ENCODE data around the gene ZYX.

ZYX gene

GRCh38 chr7:143415742-143416397 is 34.7 kb downstream of the ZYX start:
- DNase-seq (ENCODE audit: low read depth in 1 of 2, low spot score in 1 of 2), result no peak
- no peak overlapping the region for H3K4me3 ChIP-seq (replicated peaks; ENCODE audit: insufficient read depth, low read length)
- no peak for TF ChIP-seq GABPA (IDR thresholded peaks at IDR 0.05; ENCODE audit: low read depth)
- no peak for TF ChIP-seq REST (IDR thresholded peaks at IDR 0.05; ENCODE audit: insufficient replicate concordance, low read depth)
- TF ChIP-seq POLR2AphosphoS5 (IDR thresholded peaks at IDR 0.05; ENCODE audit: low read depth), result no peak
- no peak for TF ChIP-seq SPI1 (IDR thresholded peaks at IDR 0.05; ENCODE audit: borderline replicate concordance, low read depth)
- TF ChIP-seq, protein P1, sequence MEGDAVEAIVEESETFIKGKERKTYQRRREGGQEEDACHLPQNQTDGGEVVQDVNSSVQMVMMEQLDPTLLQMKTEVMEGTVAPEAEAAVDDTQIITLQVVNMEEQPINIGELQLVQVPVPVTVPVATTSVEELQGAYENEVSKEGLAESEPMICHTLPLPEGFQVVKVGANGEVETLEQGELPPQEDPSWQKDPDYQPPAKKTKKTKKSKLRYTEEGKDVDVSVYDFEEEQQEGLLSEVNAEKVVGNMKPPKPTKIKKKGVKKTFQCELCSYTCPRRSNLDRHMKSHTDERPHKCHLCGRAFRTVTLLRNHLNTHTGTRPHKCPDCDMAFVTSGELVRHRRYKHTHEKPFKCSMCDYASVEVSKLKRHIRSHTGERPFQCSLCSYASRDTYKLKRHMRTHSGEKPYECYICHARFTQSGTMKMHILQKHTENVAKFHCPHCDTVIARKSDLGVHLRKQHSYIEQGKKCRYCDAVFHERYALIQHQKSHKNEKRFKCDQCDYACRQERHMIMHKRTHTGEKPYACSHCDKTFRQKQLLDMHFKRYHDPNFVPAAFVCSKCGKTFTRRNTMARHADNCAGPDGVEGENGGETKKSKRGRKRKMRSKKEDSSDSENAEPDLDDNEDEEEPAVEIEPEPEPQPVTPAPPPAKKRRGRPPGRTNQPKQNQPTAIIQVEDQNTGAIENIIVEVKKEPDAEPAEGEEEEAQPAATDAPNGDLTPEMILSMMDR (IDR thresholded peaks at IDR 0.05; ENCODE audit: insufficient read depth, low read length), result no peak
- H3K27me3 ChIP-seq (ENCODE audit: insufficient read depth, poor library complexity, severe bottlenecking), result no peaks in the 10 kb centered on the region
- no peak overlapping the region for H3K27ac ChIP-seq (replicated peaks)

- Histone ChIP-seq H3K4me3 (replicated peaks; ENCODE audit: insufficient read depth, low read length) (no peak overlapping the region), H3K27me3 (ENCODE audit: insufficient read depth, poor library complexity, severe bottlenecking) (no peaks in the 10 kb centered on the region), H3K27ac (replicated peaks) (no peak overlapping the region)
- TF ChIP-seq, protein P1 (IDR thresholded peaks at IDR 0.05; ENCODE audit: insufficient read depth, low read length), result peak; percentile 64
- TF ChIP-seq GABPA (IDR thresholded peaks at IDR 0.05; ENCODE audit: low read depth) (no peak), REST (IDR thresholded peaks at IDR 0.05; ENCODE audit: insufficient replicate concordance, low read depth) (no peak), SPI1 (IDR thresholded peaks at IDR 0.05; ENCODE audit: borderline replicate concordance, low read depth) (no peak), POLR2AphosphoS5 (IDR thresholded peaks at IDR 0.05; ENCODE audit: low read depth) (no peak)
- peak in 1 of 2 experiments; percentile 36 for DNase-seq (ENCODE audit: low read depth in 1 of 2, low spot score in 1 of 2)
Measured at GRCh38 chr7:143416565-143417149, 35.5 kb downstream of the ZYX start.

- no peak for DNase-seq (ENCODE audit: low read depth in 1 of 2, low spot score in 1 of 2)
- H3K27ac ChIP-seq (replicated peaks), result no peak overlapping the region
- no peak overlapping the region for H3K4me3 ChIP-seq (replicated peaks; ENCODE audit: insufficient read depth, low read length)
- H3K27me3 ChIP-seq (ENCODE audit: insufficient read depth, poor library complexity, severe bottlenecking), result no peaks in the 10 kb centered on the region
- TF ChIP-seq, protein P1 (IDR thresholded peaks at IDR 0.05; ENCODE audit: insufficient read depth, low read length), result no peak
- TF ChIP-seq REST (IDR thresholded peaks at IDR 0.05; ENCODE audit: insufficient replicate concordance, low read depth) (no peak), SPI1 (IDR thresholded peaks at IDR 0.05; ENCODE audit: borderline replicate concordance, low read depth) (no peak), POLR2AphosphoS5 (IDR thresholded peaks at IDR 0.05; ENCODE audit: low read depth) (no peak), GABPA (IDR thresholded peaks at IDR 0.05; ENCODE audit: low read depth) (no peak)
Measured at GRCh38 chr7:143417734-143418383, 36.7 kb downstream of the ZYX start.
